ENCODE results near the gene CFAP58.

DNA sequence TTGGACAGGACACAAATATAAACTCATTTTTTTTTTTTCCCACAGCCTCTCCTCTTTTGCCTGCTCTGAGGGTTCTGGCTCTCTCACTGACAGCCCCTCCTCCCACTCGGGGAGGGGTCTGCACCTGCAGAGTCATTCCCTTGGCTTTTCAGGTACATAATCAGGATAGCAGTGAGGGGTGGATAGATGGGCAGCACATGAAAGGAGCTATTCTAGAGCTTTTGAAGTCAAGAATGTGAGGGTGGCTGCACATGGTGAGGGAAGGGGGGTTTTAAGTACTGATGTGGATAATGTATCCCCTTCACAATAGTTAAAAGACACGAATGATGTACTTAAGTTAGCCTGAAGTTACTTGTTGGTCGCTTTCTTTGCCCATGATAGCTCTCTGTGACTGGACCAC lies 76.2 kb downstream of the CFAP58 start:
- TF ChIP-seq, protein P1, sequence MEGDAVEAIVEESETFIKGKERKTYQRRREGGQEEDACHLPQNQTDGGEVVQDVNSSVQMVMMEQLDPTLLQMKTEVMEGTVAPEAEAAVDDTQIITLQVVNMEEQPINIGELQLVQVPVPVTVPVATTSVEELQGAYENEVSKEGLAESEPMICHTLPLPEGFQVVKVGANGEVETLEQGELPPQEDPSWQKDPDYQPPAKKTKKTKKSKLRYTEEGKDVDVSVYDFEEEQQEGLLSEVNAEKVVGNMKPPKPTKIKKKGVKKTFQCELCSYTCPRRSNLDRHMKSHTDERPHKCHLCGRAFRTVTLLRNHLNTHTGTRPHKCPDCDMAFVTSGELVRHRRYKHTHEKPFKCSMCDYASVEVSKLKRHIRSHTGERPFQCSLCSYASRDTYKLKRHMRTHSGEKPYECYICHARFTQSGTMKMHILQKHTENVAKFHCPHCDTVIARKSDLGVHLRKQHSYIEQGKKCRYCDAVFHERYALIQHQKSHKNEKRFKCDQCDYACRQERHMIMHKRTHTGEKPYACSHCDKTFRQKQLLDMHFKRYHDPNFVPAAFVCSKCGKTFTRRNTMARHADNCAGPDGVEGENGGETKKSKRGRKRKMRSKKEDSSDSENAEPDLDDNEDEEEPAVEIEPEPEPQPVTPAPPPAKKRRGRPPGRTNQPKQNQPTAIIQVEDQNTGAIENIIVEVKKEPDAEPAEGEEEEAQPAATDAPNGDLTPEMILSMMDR (IDR thresholded peaks at IDR 0.05; ENCODE audit: extremely low read depth in 1 of 2, insufficient read depth in 1 of 2, low read depth in 1 of 2, low read length in 2 of 2): no peak
- TF ChIP-seq POLR2A (IDR thresholded peaks at IDR 0.05; ENCODE audit: low read depth, low read length): no peak
- no peak for TF ChIP-seq EZH2 (IDR thresholded peaks at IDR 0.05; ENCODE audit: borderline replicate concordance, low read depth, low read length, severe bottlenecking)
- TF ChIP-seq, protein P2, sequence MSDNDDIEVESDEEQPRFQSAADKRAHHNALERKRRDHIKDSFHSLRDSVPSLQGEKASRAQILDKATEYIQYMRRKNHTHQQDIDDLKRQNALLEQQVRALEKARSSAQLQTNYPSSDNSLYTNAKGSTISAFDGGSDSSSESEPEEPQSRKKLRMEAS (IDR thresholded peaks at IDR 0.05; ENCODE audit: insufficient read depth, insufficient read length): no peak
- TF ChIP-seq POLR2AphosphoS5 (IDR thresholded peaks at IDR 0.05; ENCODE audit: insufficient read depth, low read depth, low read length): no peak
- TF ChIP-seq FOS (IDR thresholded peaks at IDR 0.05; ENCODE audit: borderline replicate concordance, insufficient read depth, low read length): no peak
